HUES64 (cell line): ENCODE results near the gene HS3ST4.

ENCODE experiments used
- H3K27ac ChIP-seq: 2 replicates; pipeline ENCODE4 v1.7.0; 2013; ENCODE audit warnings: low read depth, low read length, inconsistent platforms
- H3K27me3 ChIP-seq: 2 replicates; pipeline ENCODE4 v1.6.1; 2013; ENCODE audit warnings: mild to moderate bottlenecking, low read length; ENCODE audit not compliant: insufficient read depth
- H3K36me3 ChIP-seq: 2 replicates; pipeline ENCODE4 v1.6.1; 2013; ENCODE audit warnings: mild to moderate bottlenecking, low read length; ENCODE audit not compliant: insufficient read depth
- H3K4me1 ChIP-seq: 2 replicates; pipeline ENCODE4 v1.6.1; 2013; ENCODE audit warnings: mild to moderate bottlenecking, low read length, moderate library complexity; ENCODE audit not compliant: insufficient read depth
- H3K4me3 ChIP-seq: 2 replicates; pipeline ENCODE4 v1.5.1; 2013; ENCODE audit warnings: mild to moderate bottlenecking, low read length, moderate library complexity
- H3K9ac ChIP-seq: 2 replicates; pipeline ENCODE4 v1.6.1; 2013; ENCODE audit warnings: mild to moderate bottlenecking, low read depth, low read length
- H3K9me3 ChIP-seq: 2 replicates; pipeline ENCODE4 v1.6.1; 2013; ENCODE audit warnings: low read depth, low read length; ENCODE audit not compliant: insufficient read depth
- WGBS: fragments of 150-250, 120-280 bp; methylation state at CpG from one replicate; pipeline ENCODE4 v1.1.7; 2013; ENCODE audit warnings: missing lambda C conversion rate; 5-methylcytosine and 5-hydroxymethylcytosine counted together

The HS3ST4 gene

DNA sequence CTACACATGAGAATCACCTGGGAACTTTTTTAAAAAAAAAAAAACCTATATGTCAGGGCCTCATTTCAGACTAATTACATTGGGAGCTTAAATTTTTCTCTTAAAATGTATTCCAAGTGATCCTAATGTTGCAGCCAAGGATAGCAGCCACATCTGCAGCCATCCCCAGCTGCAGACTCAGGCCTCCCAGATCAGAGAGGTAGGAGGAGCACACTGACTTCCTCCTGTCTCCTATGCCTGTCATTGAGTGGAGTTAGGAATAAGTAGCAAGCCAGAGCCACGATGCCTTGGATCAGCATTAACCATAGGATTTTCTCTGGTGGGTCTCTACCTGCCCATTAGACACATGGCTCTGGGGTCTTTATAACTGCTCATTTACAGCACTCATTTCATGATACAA lies 463.5 kb downstream of the HS3ST4 start:
- WGBS, result 70% methylated on average over 1 of the region's 1 CpG
- Histone ChIP-seq H3K4me1 (no peaks in the 10 kb centered on the region), H3K27me3 (no peaks in the 10 kb centered on the region), H3K36me3 (no peaks in the 10 kb centered on the region), H3K27ac (no peak overlapping the region), H3K9ac (no peak overlapping the region), H3K4me3 (no peak overlapping the region), H3K9me3 (no peaks in the 10 kb centered on the region)

DNA sequence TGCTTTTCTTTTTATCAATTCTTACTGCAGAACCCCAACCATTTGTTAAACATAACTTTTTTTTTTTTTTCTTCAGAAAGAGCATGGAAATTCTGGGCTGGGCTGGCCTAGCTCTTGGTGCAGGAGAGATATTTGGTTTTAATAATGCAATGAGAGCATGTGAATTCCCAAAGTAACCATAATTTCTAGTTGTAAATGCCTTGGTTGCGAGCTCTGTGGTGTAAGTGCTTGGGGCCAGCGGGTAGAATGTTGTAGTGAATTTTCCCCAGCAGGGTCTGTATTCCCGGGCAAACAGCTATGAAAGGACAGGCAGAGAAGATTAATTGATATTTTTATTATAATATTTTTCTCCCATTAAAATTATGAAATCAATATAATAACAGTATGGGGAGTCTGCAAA lies 465.6 kb downstream of the HS3ST4 start:
- WGBS, result 83% methylated on average over 3 of the region's 3 CpGs
- Histone ChIP-seq H3K9ac (no peak overlapping the region), H3K4me3 (no peak overlapping the region)

DNA sequence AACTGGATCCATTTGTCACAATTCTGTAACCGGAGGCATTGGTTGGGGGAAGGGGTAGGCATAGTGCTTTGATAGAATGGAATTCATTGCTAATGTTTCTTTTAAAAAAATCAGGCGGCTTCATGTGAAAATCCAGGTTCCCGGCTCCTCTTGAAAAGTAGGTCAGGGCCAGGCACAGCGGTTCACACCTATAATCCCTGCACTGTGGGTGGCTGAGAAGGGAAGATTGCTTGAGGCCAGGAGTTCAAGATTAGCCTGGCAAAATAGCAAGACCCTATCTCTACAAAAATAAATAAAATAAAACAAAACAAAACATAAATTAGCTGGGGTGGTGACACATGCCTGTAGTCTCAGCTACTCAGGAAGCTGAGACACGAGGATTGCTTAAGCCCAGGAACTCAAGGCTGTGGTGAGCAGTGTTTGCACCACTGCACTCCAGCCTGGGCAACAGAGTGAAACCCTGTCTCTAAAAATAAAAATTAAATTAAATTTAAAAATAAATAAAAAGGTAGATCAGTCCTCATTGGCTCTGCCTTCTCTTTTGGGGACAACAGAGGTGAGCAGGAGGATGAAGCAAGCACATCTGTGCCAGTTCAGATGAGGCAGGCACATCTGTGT lies 466.5 kb downstream of the HS3ST4 start:
- no peaks in the 10 kb centered on the region for H3K4me1 ChIP-seq
- H3K4me3 ChIP-seq, result no peak overlapping the region
- no peak overlapping the region for H3K9ac ChIP-seq
- no peaks in the 10 kb centered on the region for H3K36me3 ChIP-seq
- 77% methylated on average over 5 of the region's 5 CpGs for WGBS
- H3K27ac ChIP-seq, result no peak overlapping the region
- no peaks in the 10 kb centered on the region for H3K9me3 ChIP-seq
- no peaks in the 10 kb centered on the region for H3K27me3 ChIP-seq

More for the DNA sequence above, 465.6 kb downstream of the HS3ST4 start:
- no peaks in the 10 kb centered on the region for H3K36me3 ChIP-seq
- H3K27me3 ChIP-seq, result no peaks in the 10 kb centered on the region
- no peaks in the 10 kb centered on the region for H3K9me3 ChIP-seq
- no peaks in the 10 kb centered on the region for H3K4me1 ChIP-seq
- no peak overlapping the region for H3K27ac ChIP-seq

DNA sequence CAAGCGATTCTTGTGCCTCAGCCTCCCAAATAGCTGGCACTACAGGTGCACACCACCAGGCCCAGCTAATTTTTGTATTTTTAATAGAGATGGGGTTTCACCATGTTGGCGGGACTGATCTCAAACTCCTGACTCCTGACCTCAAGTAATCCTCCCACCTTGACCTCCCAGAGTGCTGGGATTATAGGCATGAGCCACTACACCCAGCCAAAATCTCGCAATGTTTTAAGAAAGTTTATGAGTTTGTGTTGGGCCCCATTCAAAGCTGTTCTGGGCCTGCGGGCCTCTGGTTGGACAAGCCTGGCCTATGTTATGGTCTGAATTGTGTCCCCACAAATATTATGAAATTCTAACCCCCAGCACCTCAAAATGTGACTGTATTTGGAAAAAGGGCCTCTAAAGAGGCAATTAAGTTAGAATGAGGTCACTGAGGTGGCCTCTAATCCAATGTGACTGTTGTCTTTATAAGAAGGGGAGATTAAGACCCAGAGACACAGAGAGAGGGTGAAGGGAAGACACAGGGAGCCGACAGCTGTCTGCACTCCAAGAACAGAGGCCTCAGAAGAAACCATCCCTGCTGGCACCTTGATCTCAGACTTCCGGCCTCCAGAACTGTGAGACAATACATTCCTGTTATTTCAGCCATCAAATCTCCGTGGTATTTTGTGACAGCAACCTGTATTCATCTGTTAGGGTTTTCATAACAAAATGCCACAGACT lies 469.9 kb downstream of the HS3ST4 start:
- no peak overlapping the region for H3K27ac ChIP-seq
- H3K9me3 ChIP-seq, result no peaks in the 10 kb centered on the region
- no peaks in the 10 kb centered on the region for H3K36me3 ChIP-seq
- H3K4me3 ChIP-seq, result no peak overlapping the region
- no peak overlapping the region for H3K9ac ChIP-seq
- H3K27me3 ChIP-seq, result no peaks in the 10 kb centered on the region
- no peaks in the 10 kb centered on the region for H3K4me1 ChIP-seq
- WGBS, result 93% methylated on average over 5 of the region's 7 CpGs

DNA sequence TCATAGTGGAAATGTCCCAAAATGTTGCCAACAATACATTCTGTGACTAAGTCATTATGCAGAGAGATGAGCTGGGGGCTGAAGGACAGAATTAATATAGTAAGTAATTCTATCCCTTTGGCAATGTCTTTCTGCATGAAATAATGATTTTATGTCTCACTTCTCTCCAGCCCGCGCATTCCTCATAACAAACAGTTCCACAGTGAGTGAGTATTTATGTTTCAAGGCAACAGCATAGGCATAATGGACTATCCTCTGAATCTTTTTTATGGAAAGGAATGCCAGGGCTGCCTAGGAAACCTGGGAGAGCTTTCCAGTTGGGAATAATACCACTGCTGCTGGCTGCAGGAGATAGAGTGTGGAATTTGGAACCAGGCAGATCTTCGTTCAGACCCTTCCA lies 477.7 kb downstream of the HS3ST4 start:
- 94% methylated on average over 3 of the region's 3 CpGs for WGBS
- no peaks in the 10 kb centered on the region for H3K9me3 ChIP-seq
- no peak overlapping the region for H3K27ac ChIP-seq
- no peaks in the 10 kb centered on the region for H3K4me1 ChIP-seq
- no peak overlapping the region for H3K9ac ChIP-seq
- no peak overlapping the region for H3K4me3 ChIP-seq
- peaks cover 3% of the 10 kb centered on the region; the same call in 1 of the 2 replicates for H3K27me3 ChIP-seq
- no peaks in the 10 kb centered on the region for H3K36me3 ChIP-seq

DNA sequence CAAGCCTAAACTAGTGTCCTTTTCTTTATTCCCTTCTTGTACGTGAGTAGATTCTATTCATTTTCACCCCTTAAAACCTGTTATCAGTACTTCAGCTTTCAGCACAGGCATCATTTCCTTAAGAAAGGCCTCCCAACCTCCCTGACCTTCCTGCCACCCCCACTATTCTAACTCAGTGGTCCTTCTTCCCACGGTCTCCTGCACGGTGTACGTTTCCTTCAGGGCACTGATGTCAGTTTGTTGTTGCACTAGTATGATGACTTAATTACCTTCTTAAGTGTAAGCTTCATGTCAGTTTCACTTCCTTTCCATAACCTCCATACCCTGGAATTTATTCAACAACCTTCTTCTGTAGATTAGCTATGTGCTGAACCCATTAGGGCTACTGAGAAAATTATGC lies 484.2 kb downstream of the HS3ST4 start:
- Histone ChIP-seq H3K9ac (no peak overlapping the region), H3K36me3 (peaks cover 5% of the 10 kb centered on the region; the same call in 1 of the 2 replicates), H3K27me3 (peaks cover 3% of the 10 kb centered on the region; the same call in 1 of the 2 replicates), H3K27ac (no peak overlapping the region), H3K4me1 (peaks cover 33% of the 10 kb centered on the region), H3K4me3 (no peak overlapping the region), H3K9me3 (peaks cover 10% of the 10 kb centered on the region)
- 65% methylated on average over 4 of the region's 4 CpGs for WGBS

DNA sequence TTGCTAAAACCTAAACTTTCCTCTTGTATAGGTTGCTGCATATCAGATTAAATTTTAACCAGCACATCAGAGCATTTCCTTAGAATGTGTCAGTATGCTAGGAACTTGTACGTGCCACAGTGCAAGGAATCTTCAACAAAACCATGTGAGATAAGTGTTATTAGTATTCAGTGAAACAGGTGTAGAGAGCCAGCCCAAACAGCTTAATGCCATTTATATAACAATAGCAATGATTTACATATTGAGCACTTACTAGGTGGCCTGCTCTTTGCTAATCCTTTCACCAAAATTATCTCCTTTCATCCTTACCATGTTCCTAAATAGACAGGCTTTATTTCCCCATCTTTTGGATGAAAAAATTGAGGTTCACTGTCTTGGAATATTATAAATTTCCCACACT lies 485.7 kb downstream of the HS3ST4 start:
- 13% methylated on average over 1 of the region's 1 CpG for WGBS
- no peak overlapping the region for H3K4me3 ChIP-seq
- no peaks in the 10 kb centered on the region for H3K27me3 ChIP-seq
- H3K4me1 ChIP-seq, result peaks cover 33% of the 10 kb centered on the region
- peaks cover 12% of the 10 kb centered on the region for H3K9me3 ChIP-seq
- peak overlapping the region; percentile 75; the same call in 1 of the 2 replicates for H3K27ac ChIP-seq
- 0 out of 2 replicates have a peak overlapping the region, but pooled peaks have one; percentile 1 for H3K9ac ChIP-seq
- peaks cover 5% of the 10 kb centered on the region; the same call in 1 of the 2 replicates for H3K36me3 ChIP-seq

DNA sequence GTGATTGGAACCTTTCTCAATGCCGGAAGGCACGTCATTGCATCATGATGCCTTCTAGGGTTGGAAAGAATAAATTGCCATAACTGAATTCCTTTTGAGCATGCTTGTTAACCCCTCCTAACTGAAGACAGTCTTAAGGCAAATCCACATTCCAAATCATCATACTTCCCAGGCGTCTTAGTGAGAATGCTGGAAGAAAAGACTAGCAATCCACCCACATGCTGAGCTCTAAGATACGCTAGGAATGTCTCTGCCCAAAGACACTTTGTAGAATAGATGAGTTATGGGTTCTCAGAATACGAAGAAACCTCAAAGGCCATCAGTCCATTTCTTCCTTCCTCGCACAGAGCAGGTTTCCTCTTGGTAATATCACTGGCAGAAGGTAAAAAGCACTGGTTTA lies 486.5 kb downstream of the HS3ST4 start:
- Histone ChIP-seq H3K36me3 (peaks cover 5% of the 10 kb centered on the region; the same call in 1 of the 2 replicates), H3K27me3 (no peaks in the 10 kb centered on the region), H3K9me3 (peaks cover 12% of the 10 kb centered on the region), H3K4me1 (peaks cover 33% of the 10 kb centered on the region), H3K4me3 (no peak overlapping the region), H3K27ac (peak overlapping the region; percentile 75; the same call in 1 of the 2 replicates), H3K9ac (peak overlapping the region; percentile 20; the same call in 1 of the 2 replicates)
- 85% methylated on average over 6 of the region's 6 CpGs for WGBS

DNA sequence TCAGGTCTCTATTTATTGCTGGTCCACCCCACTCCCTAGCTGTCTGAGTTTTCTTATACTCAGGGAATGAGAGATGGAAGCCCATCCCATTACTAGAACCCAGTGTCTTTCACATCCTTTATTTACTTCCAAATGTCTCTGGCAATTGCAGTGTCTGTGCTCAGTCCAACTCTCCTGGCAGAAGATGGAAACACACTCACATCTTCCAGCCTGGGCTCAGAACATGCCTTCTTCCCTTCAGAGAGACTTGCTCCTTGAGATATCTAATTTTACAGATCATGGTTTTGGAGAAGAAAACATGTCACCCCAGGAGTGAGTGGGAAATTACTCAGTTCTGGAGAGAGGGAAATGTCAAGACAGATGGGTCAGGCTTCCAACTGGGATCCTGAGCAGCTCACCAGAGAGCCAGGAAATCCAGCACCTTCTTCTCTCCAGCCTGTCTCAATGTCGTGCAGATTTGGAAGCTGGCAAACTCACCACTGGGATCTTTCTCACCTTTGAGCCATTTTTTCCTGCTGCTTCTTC lies 494.4 kb downstream of the HS3ST4 start:
- no peak overlapping the region for H3K27ac ChIP-seq
- H3K9ac ChIP-seq, result no peak overlapping the region
- H3K9me3 ChIP-seq, result peaks cover 2% of the 10 kb centered on the region; the same call in 1 of the 2 replicates
- no peaks in the 10 kb centered on the region for H3K36me3 ChIP-seq
- no peaks in the 10 kb centered on the region for H3K4me1 ChIP-seq
- 93% methylated on average over 1 of the region's 1 CpG for WGBS
- no peak overlapping the region for H3K4me3 ChIP-seq
- no peaks in the 10 kb centered on the region for H3K27me3 ChIP-seq
